ENCODE results near the gene TIAM2. TPM values are rescaled to one million over a fixed set of nuclear protein-coding genes. Genes with fewer than 3 reads are reported as not detected.

Gene TIAM2
- total RNA-seq, 2 experiments from 2014 or later, result 4.4 to 5.3 TPM

DNA sequence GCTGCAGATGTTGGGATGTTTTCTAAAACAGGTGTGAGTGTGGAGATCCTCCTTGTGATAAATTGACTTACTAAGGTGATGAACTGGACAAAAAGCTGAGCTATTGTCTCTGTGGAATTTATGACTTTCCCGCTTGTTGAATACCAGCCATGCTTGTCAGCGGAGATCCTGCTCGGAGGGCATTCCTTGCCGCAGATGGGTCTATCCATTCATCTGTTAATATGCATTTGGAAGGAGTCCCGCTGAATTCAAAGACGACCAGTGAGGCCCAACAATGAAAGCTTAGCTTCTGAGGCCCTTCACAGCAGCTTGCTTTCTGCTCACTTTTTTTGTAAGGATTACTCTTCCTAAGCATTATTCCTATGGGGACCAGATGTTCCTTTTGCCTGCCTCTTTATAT, 124.9 kb downstream of the TIAM2 start:
- no peaks in the 10 kb centered on the region for H3K4me1 Mint-ChIP-seq (ENCODE audit: low read depth)
- H3K4me3 Mint-ChIP-seq, result no peak overlapping the region
- no peaks in the 10 kb centered on the region for H3K27me3 Mint-ChIP-seq
- ATAC-seq (ENCODE audit: poor library complexity), result no peak
- H3K36me3 Mint-ChIP-seq (ENCODE audit: low read depth), result no peaks in the 10 kb centered on the region
- H3K27ac Mint-ChIP-seq, result no peak overlapping the region
- no peaks in the 10 kb centered on the region for H3K9me3 Mint-ChIP-seq
- Histone ChIP-seq H3K4me3 (ENCODE audit: low read length) (no peak overlapping the region), H3K36me3 (ENCODE audit: insufficient read depth, low read length) (no peaks in the 10 kb centered on the region), H3K27ac (ENCODE audit: low read depth in 1 of 2, low read length in 2 of 2) (no peak overlapping the region), H3K9me3 (ENCODE audit: control insufficient read depth in 1 of 2, insufficient read depth in 1 of 2, low read length in 2 of 2) (no peaks in the 10 kb centered on the region), H3K27me3 (ENCODE audit: control insufficient read depth in 1 of 2, insufficient read depth in 2 of 2, low read length in 2 of 2) (no peaks in the 10 kb centered on the region), H3K4me1 (ENCODE audit: insufficient read depth, low read length) (no peaks in the 10 kb centered on the region)
- TF ChIP-seq, protein P1, sequence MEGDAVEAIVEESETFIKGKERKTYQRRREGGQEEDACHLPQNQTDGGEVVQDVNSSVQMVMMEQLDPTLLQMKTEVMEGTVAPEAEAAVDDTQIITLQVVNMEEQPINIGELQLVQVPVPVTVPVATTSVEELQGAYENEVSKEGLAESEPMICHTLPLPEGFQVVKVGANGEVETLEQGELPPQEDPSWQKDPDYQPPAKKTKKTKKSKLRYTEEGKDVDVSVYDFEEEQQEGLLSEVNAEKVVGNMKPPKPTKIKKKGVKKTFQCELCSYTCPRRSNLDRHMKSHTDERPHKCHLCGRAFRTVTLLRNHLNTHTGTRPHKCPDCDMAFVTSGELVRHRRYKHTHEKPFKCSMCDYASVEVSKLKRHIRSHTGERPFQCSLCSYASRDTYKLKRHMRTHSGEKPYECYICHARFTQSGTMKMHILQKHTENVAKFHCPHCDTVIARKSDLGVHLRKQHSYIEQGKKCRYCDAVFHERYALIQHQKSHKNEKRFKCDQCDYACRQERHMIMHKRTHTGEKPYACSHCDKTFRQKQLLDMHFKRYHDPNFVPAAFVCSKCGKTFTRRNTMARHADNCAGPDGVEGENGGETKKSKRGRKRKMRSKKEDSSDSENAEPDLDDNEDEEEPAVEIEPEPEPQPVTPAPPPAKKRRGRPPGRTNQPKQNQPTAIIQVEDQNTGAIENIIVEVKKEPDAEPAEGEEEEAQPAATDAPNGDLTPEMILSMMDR (IDR thresholded peaks at IDR 0.05), result no peak
- no peak for DNase-seq
- ChIA-PET POLR2A (no interaction called here), CTCF (no interaction called here)
- intact Hi-C loops (cut with DNase I, micrococcal nuclease), result no loop called here

DNA sequence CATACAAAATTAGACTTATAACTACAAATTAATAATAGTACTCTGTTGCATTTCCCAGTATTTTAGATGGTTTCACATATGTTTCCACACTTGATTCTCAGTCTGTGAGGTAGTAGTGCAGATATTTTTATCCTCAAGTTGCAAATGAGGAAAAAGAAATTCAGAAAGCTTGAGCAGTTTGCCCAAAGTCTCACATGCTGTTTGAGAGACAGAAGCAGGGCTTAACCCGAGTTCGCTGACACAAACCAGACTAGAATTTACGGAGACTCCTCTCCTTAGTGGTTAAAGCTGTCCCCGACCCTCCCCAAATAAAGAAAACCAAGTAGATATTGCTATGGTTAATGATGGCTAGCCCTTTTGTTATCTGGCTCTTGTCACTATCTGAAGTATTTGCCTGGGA, 126.2 kb downstream of the TIAM2 start:
- intact Hi-C loops (cut with DNase I, micrococcal nuclease), result no loop called here
- H3K27me3 Mint-ChIP-seq, result no peaks in the 10 kb centered on the region
- no peaks in the 10 kb centered on the region for H3K9me3 Mint-ChIP-seq
- Histone ChIP-seq H3K4me3 (ENCODE audit: low read length) (no peak overlapping the region), H3K4me1 (ENCODE audit: insufficient read depth, low read length) (no peaks in the 10 kb centered on the region), H3K36me3 (ENCODE audit: insufficient read depth, low read length) (no peaks in the 10 kb centered on the region), H3K27me3 (ENCODE audit: control insufficient read depth in 1 of 2, insufficient read depth in 2 of 2, low read length in 2 of 2) (no peaks in the 10 kb centered on the region), H3K9me3 (ENCODE audit: control insufficient read depth in 1 of 2, insufficient read depth in 1 of 2, low read length in 2 of 2) (no peaks in the 10 kb centered on the region), H3K27ac (ENCODE audit: low read depth in 1 of 2, low read length in 2 of 2) (no peak overlapping the region)
- DNase-seq, result no peak
- no peak for ATAC-seq (ENCODE audit: poor library complexity)
- no peaks in the 10 kb centered on the region for H3K36me3 Mint-ChIP-seq (ENCODE audit: low read depth)
- H3K4me3 Mint-ChIP-seq, result no peak overlapping the region
- CTCF ChIA-PET, result no interaction called here
- TF ChIP-seq, protein P1 (IDR thresholded peaks at IDR 0.05), result no peak
- H3K27ac Mint-ChIP-seq, result no peak overlapping the region
- POLR2A ChIA-PET, result no interaction called here
- H3K4me1 Mint-ChIP-seq (ENCODE audit: low read depth), result no peaks in the 10 kb centered on the region

DNA sequence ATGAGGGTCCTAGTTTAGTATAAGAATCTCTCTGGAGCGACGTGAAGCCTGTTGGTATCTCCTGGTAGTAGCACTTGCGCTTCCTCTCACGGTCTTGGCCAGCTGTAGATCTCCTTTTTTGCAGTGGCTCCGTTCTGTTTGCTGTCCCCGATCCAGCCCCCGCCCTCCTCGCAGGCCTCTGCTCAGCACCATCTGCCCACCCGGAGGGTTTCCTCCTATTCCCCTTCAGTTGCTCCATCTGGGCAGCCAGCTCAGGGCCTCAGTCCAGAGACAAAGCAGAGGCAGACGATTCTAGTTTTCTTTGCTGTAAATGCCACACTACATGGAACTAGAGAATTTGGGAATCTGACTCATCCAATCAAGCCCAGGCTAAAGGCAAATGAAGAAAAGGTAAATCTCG, 126.6 kb downstream of the TIAM2 start:
- Histone ChIP-seq H3K4me1 (ENCODE audit: insufficient read depth, low read length) (no peaks in the 10 kb centered on the region), H3K9me3 (ENCODE audit: control insufficient read depth in 1 of 2, insufficient read depth in 1 of 2, low read length in 2 of 2) (no peaks in the 10 kb centered on the region), H3K27me3 (ENCODE audit: control insufficient read depth in 1 of 2, insufficient read depth in 2 of 2, low read length in 2 of 2) (no peaks in the 10 kb centered on the region), H3K27ac (ENCODE audit: low read depth in 1 of 2, low read length in 2 of 2) (no peak overlapping the region), H3K36me3 (ENCODE audit: insufficient read depth, low read length) (no peaks in the 10 kb centered on the region), H3K4me3 (ENCODE audit: low read length) (no peak overlapping the region)
- intact Hi-C loops (cut with DNase I, micrococcal nuclease), result no loop called here
- H3K4me3 Mint-ChIP-seq, result no peak overlapping the region
- H3K27ac Mint-ChIP-seq, result no peak overlapping the region
- POLR2A ChIA-PET, result no interaction called here
- TF ChIP-seq, protein P1 (IDR thresholded peaks at IDR 0.05), result no peak
- no peak for ATAC-seq (ENCODE audit: poor library complexity)
- H3K27me3 Mint-ChIP-seq, result no peaks in the 10 kb centered on the region
- no peaks in the 10 kb centered on the region for H3K36me3 Mint-ChIP-seq (ENCODE audit: low read depth)
- DNase-seq, result no peak
- no peaks in the 10 kb centered on the region for H3K4me1 Mint-ChIP-seq (ENCODE audit: low read depth)
- CTCF ChIA-PET, result no interaction called here
- H3K9me3 Mint-ChIP-seq, result no peaks in the 10 kb centered on the region

Data from CD4-positive, alpha-beta T cell (primary cell).